NCI-H2196 (cell line): ENCODE results near the gene CEP170B.
"Not testable (repeated sequence)": the region's sequence is repeated elsewhere in the genome, so short reads cannot be mapped to it uniquely, and the experiment has no call there.

Experiments
- DNase-seq: peaks from one replicate; lab custom pipeline; 2025; ENCODE audit not compliant: unreplicated experiment; lab: John Stamatoyannopoulos, UW

The CEP170B gene

GRCh38 chr14:104888489-104889374 lies 23.7 kb downstream of the CEP170B start:
- DNase-seq = no peak

- DNase-seq = no peak
Observed at GRCh38 chr14:104889375-104889757, 24.3 kb downstream of the CEP170B start.

GRCh38 chr14:104890292-104890691 lies 25.2 kb downstream of the CEP170B start:
- not testable (repeated sequence) for DNase-seq

- DNase-seq = no peak
Observed at GRCh38 chr14:104891121-104891551, 26.1 kb downstream of the CEP170B start.

GRCh38 chr14:104891664-104892530 lies 26.8 kb downstream of the CEP170B start:
- DNase-seq = no peak

GRCh38 chr14:104892531-104893434 lies 27.7 kb downstream of the CEP170B start:
- DNase-seq = no peak

GRCh38 chr14:104893435-104894207 lies 28.6 kb downstream of the CEP170B start:
- DNase-seq = no peak

GRCh38 chr14:104894331-104895206 lies 29.5 kb downstream of the CEP170B start:
- DNase-seq = no peak

- no peak for DNase-seq
Observed at GRCh38 chr14:104895207-104895785, 30.2 kb downstream of the CEP170B start.

- peak; percentile 65 for DNase-seq
Observed at GRCh38 chr14:104895786-104896661, 31.0 kb downstream of the CEP170B start.

- DNase-seq = no peak
Observed at GRCh38 chr14:104897330-104898194, 32.5 kb downstream of the CEP170B start.

GRCh38 chr14:104898195-104898558 lies 33.1 kb downstream of the CEP170B start:
- DNase-seq = no peak

- DNase-seq = no peak
Observed at GRCh38 chr14:104898870-104899510, 33.9 kb downstream of the CEP170B start.

- no peak for DNase-seq
Observed at GRCh38 chr14:104899781-104900180, 34.7 kb downstream of the CEP170B start.

- no peak for DNase-seq
Observed at GRCh38 chr14:104900639-104901512, 35.8 kb downstream of the CEP170B start.
